ENCODE data around the gene ANKRD36.
"Not testable (repeated sequence)": the region's sequence is repeated elsewhere in the genome, so short reads cannot be mapped to it uniquely, and the experiment has no call there.

The ANKRD36 gene

GRCh38 chr2:97129090-97129489, 16.1 kb downstream of the ANKRD36 start:
- not testable (repeated sequence) for H3K4me1 ChIP-seq (ENCODE audit: control insufficient read depth, insufficient read depth, low read length); H3K27me3 ChIP-seq (ENCODE audit: control insufficient read depth in 1 of 2, insufficient read depth in 2 of 2, low read length in 2 of 2); H3K9ac ChIP-seq (ENCODE audit: low read length in 2 of 2); H3K36me3 ChIP-seq (ENCODE audit: control insufficient read depth in 2 of 2, insufficient read depth in 2 of 2, low read length in 2 of 2); H3K27ac ChIP-seq (ENCODE audit: low read length); H3K4me3 ChIP-seq (ENCODE audit: low read length in 2 of 2); H3K9me3 ChIP-seq (ENCODE audit: control insufficient read depth in 2 of 2, low read length in 2 of 2)

- H3K9me3 ChIP-seq (ENCODE audit: control insufficient read depth in 2 of 2, low read length in 2 of 2); H3K9ac ChIP-seq (ENCODE audit: low read length in 2 of 2); H3K36me3 ChIP-seq (ENCODE audit: control insufficient read depth in 2 of 2, insufficient read depth in 2 of 2, low read length in 2 of 2); H3K27me3 ChIP-seq (ENCODE audit: control insufficient read depth in 1 of 2, insufficient read depth in 2 of 2, low read length in 2 of 2); H3K4me3 ChIP-seq (ENCODE audit: low read length in 2 of 2); H3K27ac ChIP-seq (ENCODE audit: low read length); H3K4me1 ChIP-seq (ENCODE audit: control insufficient read depth, insufficient read depth, low read length): not testable (repeated sequence)
These were observed 31.1 kb downstream of the ANKRD36 start for GRCh38 chr2:97144016-97144415.

GRCh38 chr2:97166548-97166947, 53.6 kb downstream of the ANKRD36 start:
- not testable (repeated sequence) for H3K27ac ChIP-seq (ENCODE audit: low read length); H3K4me1 ChIP-seq (ENCODE audit: control insufficient read depth, insufficient read depth, low read length); H3K9ac ChIP-seq (ENCODE audit: low read length in 2 of 2); H3K9me3 ChIP-seq (ENCODE audit: control insufficient read depth in 2 of 2, low read length in 2 of 2); H3K4me3 ChIP-seq (ENCODE audit: low read length in 2 of 2); H3K27me3 ChIP-seq (ENCODE audit: control insufficient read depth in 1 of 2, insufficient read depth in 2 of 2, low read length in 2 of 2); H3K36me3 ChIP-seq (ENCODE audit: control insufficient read depth in 2 of 2, insufficient read depth in 2 of 2, low read length in 2 of 2)

- H3K36me3 ChIP-seq (ENCODE audit: control insufficient read depth in 2 of 2, insufficient read depth in 2 of 2, low read length in 2 of 2); H3K27me3 ChIP-seq (ENCODE audit: control insufficient read depth in 1 of 2, insufficient read depth in 2 of 2, low read length in 2 of 2); H3K9ac ChIP-seq (ENCODE audit: low read length in 2 of 2); H3K9me3 ChIP-seq (ENCODE audit: control insufficient read depth in 2 of 2, low read length in 2 of 2); H3K4me3 ChIP-seq (ENCODE audit: low read length in 2 of 2); H3K4me1 ChIP-seq (ENCODE audit: control insufficient read depth, insufficient read depth, low read length); H3K27ac ChIP-seq (ENCODE audit: low read length): not testable (repeated sequence)
These were observed 55.0 kb downstream of the ANKRD36 start for GRCh38 chr2:97167938-97168337.

- H3K4me1 ChIP-seq (ENCODE audit: control insufficient read depth, insufficient read depth, low read length); H3K9me3 ChIP-seq (ENCODE audit: control insufficient read depth in 2 of 2, low read length in 2 of 2); H3K27ac ChIP-seq (ENCODE audit: low read length); H3K36me3 ChIP-seq (ENCODE audit: control insufficient read depth in 2 of 2, insufficient read depth in 2 of 2, low read length in 2 of 2); H3K9ac ChIP-seq (ENCODE audit: low read length in 2 of 2); H3K4me3 ChIP-seq (ENCODE audit: low read length in 2 of 2); H3K27me3 ChIP-seq (ENCODE audit: control insufficient read depth in 1 of 2, insufficient read depth in 2 of 2, low read length in 2 of 2): not testable (repeated sequence)
These were observed 55.6 kb downstream of the ANKRD36 start for GRCh38 chr2:97168583-97168982.

- not testable (repeated sequence) for H3K9me3 ChIP-seq (ENCODE audit: control insufficient read depth in 2 of 2, low read length in 2 of 2); H3K27ac ChIP-seq (ENCODE audit: low read length); H3K27me3 ChIP-seq (ENCODE audit: control insufficient read depth in 1 of 2, insufficient read depth in 2 of 2, low read length in 2 of 2); H3K36me3 ChIP-seq (ENCODE audit: control insufficient read depth in 2 of 2, insufficient read depth in 2 of 2, low read length in 2 of 2); H3K4me1 ChIP-seq (ENCODE audit: control insufficient read depth, insufficient read depth, low read length); H3K9ac ChIP-seq (ENCODE audit: low read length in 2 of 2); H3K4me3 ChIP-seq (ENCODE audit: low read length in 2 of 2)
These were observed 67.4 kb downstream of the ANKRD36 start for GRCh38 chr2:97180391-97180790.

- not testable (repeated sequence) for H3K4me1 ChIP-seq (ENCODE audit: control insufficient read depth, insufficient read depth, low read length); H3K27ac ChIP-seq (ENCODE audit: low read length); H3K9me3 ChIP-seq (ENCODE audit: control insufficient read depth in 2 of 2, low read length in 2 of 2); H3K4me3 ChIP-seq (ENCODE audit: low read length in 2 of 2); H3K9ac ChIP-seq (ENCODE audit: low read length in 2 of 2); H3K27me3 ChIP-seq (ENCODE audit: control insufficient read depth in 1 of 2, insufficient read depth in 2 of 2, low read length in 2 of 2)
- H3K36me3 ChIP-seq (ENCODE audit: control insufficient read depth in 2 of 2, insufficient read depth in 2 of 2, low read length in 2 of 2): peaks cover 29 to 30% of the 10 kb centered on the region in 2 donors
These were observed 82.4 kb downstream of the ANKRD36 start for GRCh38 chr2:97195349-97195748.

GRCh38 chr2:97197251-97197650, 84.3 kb downstream of the ANKRD36 start:
- H3K9me3 ChIP-seq (ENCODE audit: control insufficient read depth in 2 of 2, low read length in 2 of 2); H3K9ac ChIP-seq (ENCODE audit: low read length in 2 of 2); H3K4me3 ChIP-seq (ENCODE audit: low read length in 2 of 2); H3K4me1 ChIP-seq (ENCODE audit: control insufficient read depth, insufficient read depth, low read length); H3K27me3 ChIP-seq (ENCODE audit: control insufficient read depth in 1 of 2, insufficient read depth in 2 of 2, low read length in 2 of 2); H3K27ac ChIP-seq (ENCODE audit: low read length): not testable (repeated sequence)
- peaks cover 31 to 35% of the 10 kb centered on the region in 2 donors for H3K36me3 ChIP-seq (ENCODE audit: control insufficient read depth in 2 of 2, insufficient read depth in 2 of 2, low read length in 2 of 2)

GRCh38 chr2:97200887-97201286, 87.9 kb downstream of the ANKRD36 start:
- H3K9ac ChIP-seq (ENCODE audit: low read length in 2 of 2); H3K27ac ChIP-seq (ENCODE audit: low read length); H3K4me3 ChIP-seq (ENCODE audit: low read length in 2 of 2); H3K9me3 ChIP-seq (ENCODE audit: control insufficient read depth in 2 of 2, low read length in 2 of 2); H3K4me1 ChIP-seq (ENCODE audit: control insufficient read depth, insufficient read depth, low read length); H3K27me3 ChIP-seq (ENCODE audit: control insufficient read depth in 1 of 2, insufficient read depth in 2 of 2, low read length in 2 of 2): not testable (repeated sequence)
- H3K36me3 ChIP-seq (ENCODE audit: control insufficient read depth in 2 of 2, insufficient read depth in 2 of 2, low read length in 2 of 2): peaks cover 33 to 34% of the 10 kb centered on the region in 2 donors

- not testable (repeated sequence) for H3K27me3 ChIP-seq (ENCODE audit: control insufficient read depth in 1 of 2, insufficient read depth in 2 of 2, low read length in 2 of 2); H3K9me3 ChIP-seq (ENCODE audit: control insufficient read depth in 2 of 2, low read length in 2 of 2); H3K4me1 ChIP-seq (ENCODE audit: control insufficient read depth, insufficient read depth, low read length); H3K27ac ChIP-seq (ENCODE audit: low read length); H3K9ac ChIP-seq (ENCODE audit: low read length in 2 of 2); H3K4me3 ChIP-seq (ENCODE audit: low read length in 2 of 2)
- H3K36me3 ChIP-seq (ENCODE audit: control insufficient read depth in 2 of 2, insufficient read depth in 2 of 2, low read length in 2 of 2): peaks cover 25 to 27% of the 10 kb centered on the region in 2 donors
These were observed 89.8 kb downstream of the ANKRD36 start for GRCh38 chr2:97202643-97203250.

GRCh38 chr2:97210325-97210724, 97.4 kb downstream of the ANKRD36 start:
- Histone ChIP-seq H3K4me1 (ENCODE audit: control insufficient read depth, insufficient read depth, low read length) (no peaks in the 10 kb centered on the region), H3K9ac (ENCODE audit: low read length in 2 of 2) (no peak overlapping the region), H3K36me3 (ENCODE audit: control insufficient read depth in 2 of 2, insufficient read depth in 2 of 2, low read length in 2 of 2) (peaks cover 8 to 13% of the 10 kb centered on the region in 2 donors), H3K27ac (ENCODE audit: low read length) (no peak overlapping the region), H3K27me3 (ENCODE audit: control insufficient read depth in 1 of 2, insufficient read depth in 2 of 2, low read length in 2 of 2) (no peaks in the 10 kb centered on the region), H3K9me3 (ENCODE audit: control insufficient read depth in 2 of 2, low read length in 2 of 2) (no peaks in the 10 kb centered on the region), H3K4me3 (ENCODE audit: low read length in 2 of 2) (no peak overlapping the region)
